Fibroblast of lung (primary cell): ENCODE results near the gene FCN2. TPM values are rescaled to one million over a fixed set of nuclear protein-coding genes. Genes with fewer than 3 reads are reported as not detected.
A peak's percentile ranks its signal among the peaks of the same experiment; 100 is the strongest.

Experiments
- DNase-seq, 2 donors: peaks; one replicate each; pipeline versions ENCODE4 v3.0.0 to v3.0.0-alpha.2; 2010; ENCODE audit warnings: low read depth in 2 of 2
- H2AFZ ChIP-seq: 2 replicates; pipeline ENCODE4 v1.5.1; 2012; ENCODE audit warnings: low read length, control low read depth, inconsistent platforms
- H3K27ac ChIP-seq: 2 replicates; pipeline ENCODE4 v1.5.1; 2011; ENCODE audit warnings: low read length, control low read depth; ENCODE audit not compliant: insufficient read depth
- H3K27me3 ChIP-seq: 2 replicates; pipeline ENCODE4 v1.5.1; 2011; ENCODE audit warnings: mild to moderate bottlenecking, low read length; ENCODE audit not compliant: control insufficient read depth, insufficient read depth
- H3K36me3 ChIP-seq: 2 replicates; pipeline ENCODE4 v1.5.1; 2011; ENCODE audit warnings: low read length; ENCODE audit not compliant: control insufficient read depth, insufficient read depth
- H3K4me1 ChIP-seq: 2 replicates; pipeline ENCODE4 v1.5.1; 2011; ENCODE audit warnings: low read length; ENCODE audit not compliant: control insufficient read depth, insufficient read depth; ENCODE audit errors: extremely low read depth
- H3K4me2 ChIP-seq: 2 replicates; pipeline ENCODE4 v1.5.1; 2011; ENCODE audit warnings: low read length, control low read depth; ENCODE audit not compliant: insufficient read depth; ENCODE audit errors: extremely low read depth
- H3K4me3 ChIP-seq, 4 experiments: fragments of 200-600 bp in 1 of 4; sonication (generic) in 1 of 4; replicated peaks in 1 of 4; 2 replicates each; pipeline ENCODE4 v1.5.1; 2011 to 2016; ENCODE audit warnings: low read length in 4 of 4, low read depth in 3 of 4, mild to moderate bottlenecking in 3 of 4, control low read depth in 2 of 4, inconsistent platforms in 1 of 4, mixed read lengths in 1 of 4; ENCODE audit not compliant: insufficient read depth in 1 of 4; ENCODE audit errors: control extremely low read depth in 1 of 4
- H3K79me2 ChIP-seq: 2 replicates; pipeline ENCODE4 v1.5.1; 2012; ENCODE audit warnings: mild to moderate bottlenecking, low read length, inconsistent platforms; ENCODE audit not compliant: control insufficient read depth, insufficient read depth
- H3K9ac ChIP-seq: 2 replicates; pipeline ENCODE4 v1.5.1; 2011; ENCODE audit warnings: mild to moderate bottlenecking, low read length, control low read depth; ENCODE audit not compliant: insufficient read depth
- H3K9me3 ChIP-seq: 2 replicates; pipeline ENCODE4 v1.5.1; 2012; ENCODE audit warnings: low read depth, low read length; ENCODE audit not compliant: control insufficient read depth, insufficient read depth
- H4K20me1 ChIP-seq: 2 replicates; pipeline ENCODE4 v1.5.1; 2011; ENCODE audit warnings: low read length; ENCODE audit not compliant: control insufficient read depth, insufficient read depth; ENCODE audit errors: extremely low read depth
- CTCF ChIP-seq, 2 donors: IDR thresholded peaks in 1 of 2; conservative IDR thresholded peaks in 1 of 2; 1 replicate in 1 of 2; 2 replicates in 1 of 2; pipeline ENCODE4 v1.5.1; 2011 to 2012; ENCODE audit warnings: low read length in 2 of 2, control low read depth in 1 of 2, inconsistent platforms in 1 of 2, low read depth in 1 of 2, mild to moderate bottlenecking in 1 of 2
- EZH2 ChIP-seq: IDR thresholded peaks from 2 replicates; pipeline ENCODE4 v1.5.1; 2012; ENCODE audit warnings: low read length, control low read depth, mild to moderate bottlenecking; ENCODE audit errors: missing control alignments
- polyA plus RNA-seq, 2 donors: library from polyadenylated mRNA; depleted of rRNA in 1 of 2; stranded (reverse) in 1 of 2; unstranded in 1 of 2; fragments of >200 nt; gene quantifications; 2 replicates each; pipeline ENCODE4 v1.2.1, GENCODE V29; 2011 to 2012; ENCODE audit warnings: missing spikeins in 1 of 2
- total RNA-seq: library from RNA; depleted of rRNA; stranded (reverse); fragments of >200 nt; gene quantifications from 2 replicates; pipeline ENCODE4 v1.2.1, GENCODE V29; 2014

The FCN2 gene
- total and polyA plus RNA-seq, 2 donors (not counting 1 experiment from before 2014, with no cell fraction given) = not detected

- Histone ChIP-seq H3K27me3 (peaks cover 3% of the 10 kb centered on the region), H3K4me1 (no peaks in the 10 kb centered on the region), H3K27ac (no peak overlapping the region), H3K36me3 (no peaks in the 10 kb centered on the region), H2AFZ (no peak overlapping the region), H3K9ac (no peak overlapping the region), H3K4me3 (no peak overlapping the region), H4K20me1 (no peaks in the 10 kb centered on the region), H3K9me3 (no peaks in the 10 kb centered on the region), H3K79me2 (no peaks in the 10 kb centered on the region), H3K4me2 (no peak overlapping the region)
- TF ChIP-seq CTCF (conservative IDR thresholded peaks at IDR 0.05 in 1 of 2, IDR thresholded peaks at IDR 0.05 in 1 of 2; ENCODE audit: low read depth in 1 of 2, low read length in 2 of 2) = no peak
- no peak for TF ChIP-seq EZH2
- DNase-seq = no peak
These were observed 10.3 kb upstream of the FCN2 start for GRCh38 chr9:134870301-134870694.

GRCh38 chr9:134870746-134871662 lies 9.6 kb upstream of the FCN2 start:
- no peak overlapping the region for H2AFZ ChIP-seq
- H3K79me2 ChIP-seq = no peaks in the 10 kb centered on the region
- no peak overlapping the region for H3K27ac ChIP-seq
- no peak overlapping the region for H3K4me2 ChIP-seq
- H3K4me1 ChIP-seq = no peaks in the 10 kb centered on the region
- no peak overlapping the region for H3K9ac ChIP-seq
- TF ChIP-seq EZH2 (no peak), CTCF (conservative IDR thresholded peaks at IDR 0.05 in 1 of 2, IDR thresholded peaks at IDR 0.05 in 1 of 2; ENCODE audit: low read depth in 1 of 2, low read length in 2 of 2) (no peak)
- H3K4me3 ChIP-seq = no peak overlapping the region
- no peaks in the 10 kb centered on the region for H3K9me3 ChIP-seq
- H4K20me1 ChIP-seq = no peaks in the 10 kb centered on the region
- peaks cover 3% of the 10 kb centered on the region for H3K27me3 ChIP-seq
- DNase-seq = no peak
- H3K36me3 ChIP-seq = no peaks in the 10 kb centered on the region

GRCh38 chr9:134871697-134872340 lies 8.8 kb upstream of the FCN2 start:
- no peak overlapping the region for H3K4me3 ChIP-seq
- DNase-seq = peak in 1 of 2 donors; percentile 79
- no peaks in the 10 kb centered on the region for H3K4me1 ChIP-seq
- H4K20me1 ChIP-seq = no peaks in the 10 kb centered on the region
- TF ChIP-seq EZH2 (no peak), CTCF (conservative IDR thresholded peaks at IDR 0.05 in 1 of 2, IDR thresholded peaks at IDR 0.05 in 1 of 2; ENCODE audit: low read depth in 1 of 2, low read length in 2 of 2) (no peak)
- H3K9ac ChIP-seq = no peak overlapping the region
- peaks cover 3% of the 10 kb centered on the region for H3K27me3 ChIP-seq
- H3K4me2 ChIP-seq = no peak overlapping the region
- H3K9me3 ChIP-seq = no peaks in the 10 kb centered on the region
- no peaks in the 10 kb centered on the region for H3K36me3 ChIP-seq
- H2AFZ ChIP-seq = no peak overlapping the region
- no peaks in the 10 kb centered on the region for H3K79me2 ChIP-seq
- no peak overlapping the region for H3K27ac ChIP-seq
